Measurements from ENCODE around the gene BLOC1S6.

DNA sequence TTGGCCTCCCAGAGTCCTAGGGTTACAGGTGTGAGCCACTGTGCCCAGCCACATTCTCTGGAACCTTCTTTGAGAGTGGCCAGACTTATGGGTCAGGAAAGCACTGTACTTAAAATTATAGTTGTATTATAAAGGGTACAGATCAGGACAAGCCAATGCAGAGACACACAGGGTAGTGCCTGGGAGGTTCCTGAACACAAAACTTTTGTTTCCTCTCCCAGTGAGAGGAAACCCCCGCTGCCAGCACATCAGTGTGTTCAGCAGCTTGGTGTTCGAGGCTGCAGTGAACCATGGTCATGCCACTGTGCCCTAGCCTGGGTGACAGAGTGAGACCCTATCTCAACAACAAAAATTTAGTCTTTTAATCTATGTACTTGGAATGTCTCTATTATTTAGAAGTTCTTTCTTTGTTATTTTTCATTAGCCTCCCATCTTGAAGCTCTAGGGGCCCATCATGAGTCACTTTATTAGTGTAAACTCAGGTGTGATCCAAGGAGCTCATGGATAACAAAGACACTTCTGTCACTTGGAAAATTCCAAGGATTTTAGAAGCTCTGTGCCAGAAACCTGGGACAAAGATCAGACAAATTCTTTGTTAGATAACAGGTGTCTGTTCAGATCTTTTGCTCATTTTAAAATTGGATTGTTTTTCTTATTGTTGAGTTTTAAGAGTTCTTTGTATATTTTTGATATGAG is 7.8 kb downstream of the BLOC1S6 start:
- no peak for TF ChIP-seq POLR2A (IDR thresholded peaks at IDR 0.05)
- TF ChIP-seq, protein P1, sequence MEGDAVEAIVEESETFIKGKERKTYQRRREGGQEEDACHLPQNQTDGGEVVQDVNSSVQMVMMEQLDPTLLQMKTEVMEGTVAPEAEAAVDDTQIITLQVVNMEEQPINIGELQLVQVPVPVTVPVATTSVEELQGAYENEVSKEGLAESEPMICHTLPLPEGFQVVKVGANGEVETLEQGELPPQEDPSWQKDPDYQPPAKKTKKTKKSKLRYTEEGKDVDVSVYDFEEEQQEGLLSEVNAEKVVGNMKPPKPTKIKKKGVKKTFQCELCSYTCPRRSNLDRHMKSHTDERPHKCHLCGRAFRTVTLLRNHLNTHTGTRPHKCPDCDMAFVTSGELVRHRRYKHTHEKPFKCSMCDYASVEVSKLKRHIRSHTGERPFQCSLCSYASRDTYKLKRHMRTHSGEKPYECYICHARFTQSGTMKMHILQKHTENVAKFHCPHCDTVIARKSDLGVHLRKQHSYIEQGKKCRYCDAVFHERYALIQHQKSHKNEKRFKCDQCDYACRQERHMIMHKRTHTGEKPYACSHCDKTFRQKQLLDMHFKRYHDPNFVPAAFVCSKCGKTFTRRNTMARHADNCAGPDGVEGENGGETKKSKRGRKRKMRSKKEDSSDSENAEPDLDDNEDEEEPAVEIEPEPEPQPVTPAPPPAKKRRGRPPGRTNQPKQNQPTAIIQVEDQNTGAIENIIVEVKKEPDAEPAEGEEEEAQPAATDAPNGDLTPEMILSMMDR (IDR thresholded peaks at IDR 0.05): no peak
- TF ChIP-seq POLR2AphosphoS5 (IDR thresholded peaks at IDR 0.05): no peak
- TF ChIP-seq EP300 (IDR thresholded peaks at IDR 0.05): no peak
